OCI-M2 (cell line): ENCODE measurements around the gene TCFL5.

Experiments
- DNase-seq: peaks from one replicate; lab custom pipeline; 2025; ENCODE audit not compliant: unreplicated experiment; lab: John Stamatoyannopoulos, UW

TCFL5 gene

DNA sequence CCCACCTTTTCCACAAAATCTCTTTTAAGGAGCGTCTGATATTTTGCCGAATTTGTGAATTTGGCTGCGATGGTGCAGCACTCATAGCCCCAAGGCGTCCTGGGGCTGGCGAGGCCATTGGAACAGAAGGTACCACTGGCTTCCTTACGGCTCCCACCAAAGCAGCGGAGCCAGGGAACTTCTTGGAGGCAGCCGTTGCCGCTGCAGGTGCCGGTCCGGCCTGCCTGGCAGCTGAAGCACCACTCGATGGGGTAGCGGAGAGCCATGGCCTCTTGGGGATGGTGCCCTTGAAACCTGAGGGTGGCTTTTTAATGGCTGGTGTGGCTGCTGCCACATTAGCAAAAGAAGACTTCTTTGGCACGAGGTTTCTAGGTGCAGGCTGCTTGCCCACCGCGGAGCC is 34.9 kb upstream of the TCFL5 start:
- no peak for DNase-seq

DNA sequence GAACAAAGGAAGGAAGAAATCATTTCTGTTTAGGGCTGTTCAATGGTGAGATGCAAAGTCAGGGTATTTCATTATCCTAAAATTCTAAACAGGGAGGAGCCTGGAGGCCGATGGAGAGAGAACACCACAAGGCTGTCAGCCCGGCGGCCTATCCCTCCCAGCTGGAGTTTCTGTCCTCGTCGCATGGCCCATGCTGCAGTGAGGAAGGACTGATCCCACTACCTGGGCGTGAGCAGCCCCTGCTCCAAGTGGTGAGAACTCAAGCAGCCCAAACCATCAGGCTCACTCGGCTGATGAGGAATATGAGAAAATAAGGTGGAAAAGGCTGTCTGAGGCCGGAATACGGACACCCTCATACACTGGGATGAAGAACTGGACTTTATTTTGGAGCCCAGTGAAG is 33.9 kb upstream of the TCFL5 start:
- no peak for DNase-seq

DNA sequence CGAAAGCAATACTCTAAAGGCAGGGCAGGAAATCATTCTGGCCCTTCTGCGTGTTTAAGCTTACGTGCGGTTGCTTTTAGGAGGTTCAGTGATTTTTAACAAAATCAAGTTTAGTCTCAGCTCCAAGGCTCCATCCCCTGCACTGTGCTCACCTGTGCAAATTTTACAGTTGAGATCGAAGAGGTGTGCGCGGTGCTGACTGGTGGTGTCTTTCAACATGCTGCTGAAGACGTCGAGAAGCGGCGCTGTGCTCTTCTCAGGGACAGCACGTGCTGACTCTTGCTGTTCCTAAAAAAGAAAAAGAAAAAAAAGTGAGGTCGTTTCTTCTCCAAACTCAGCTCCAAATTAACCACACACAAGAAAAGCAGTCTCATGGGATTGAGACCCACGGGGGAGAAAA is 32.6 kb upstream of the TCFL5 start:
- no peak for DNase-seq

DNA sequence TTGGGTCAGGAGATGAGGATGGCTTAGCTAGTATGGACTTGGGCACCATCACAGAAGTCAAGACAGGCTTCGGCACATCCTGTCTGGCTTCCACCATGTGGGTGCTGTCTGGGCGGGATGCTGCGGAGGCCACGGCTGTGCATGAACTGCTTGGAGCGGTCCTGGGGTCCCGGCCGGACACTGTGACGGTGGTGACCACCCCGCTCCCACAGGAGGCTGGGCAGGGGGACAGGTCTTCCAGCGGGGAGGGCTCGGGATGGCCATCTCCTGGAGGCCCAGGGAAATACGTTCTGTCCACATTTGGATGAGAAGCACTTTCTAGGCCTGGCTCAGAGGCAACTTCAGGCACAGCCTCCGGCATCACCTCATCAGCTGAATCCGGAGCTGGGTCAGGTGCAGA is 32.1 kb upstream of the TCFL5 start:
- DNase-seq, result no peak

DNA sequence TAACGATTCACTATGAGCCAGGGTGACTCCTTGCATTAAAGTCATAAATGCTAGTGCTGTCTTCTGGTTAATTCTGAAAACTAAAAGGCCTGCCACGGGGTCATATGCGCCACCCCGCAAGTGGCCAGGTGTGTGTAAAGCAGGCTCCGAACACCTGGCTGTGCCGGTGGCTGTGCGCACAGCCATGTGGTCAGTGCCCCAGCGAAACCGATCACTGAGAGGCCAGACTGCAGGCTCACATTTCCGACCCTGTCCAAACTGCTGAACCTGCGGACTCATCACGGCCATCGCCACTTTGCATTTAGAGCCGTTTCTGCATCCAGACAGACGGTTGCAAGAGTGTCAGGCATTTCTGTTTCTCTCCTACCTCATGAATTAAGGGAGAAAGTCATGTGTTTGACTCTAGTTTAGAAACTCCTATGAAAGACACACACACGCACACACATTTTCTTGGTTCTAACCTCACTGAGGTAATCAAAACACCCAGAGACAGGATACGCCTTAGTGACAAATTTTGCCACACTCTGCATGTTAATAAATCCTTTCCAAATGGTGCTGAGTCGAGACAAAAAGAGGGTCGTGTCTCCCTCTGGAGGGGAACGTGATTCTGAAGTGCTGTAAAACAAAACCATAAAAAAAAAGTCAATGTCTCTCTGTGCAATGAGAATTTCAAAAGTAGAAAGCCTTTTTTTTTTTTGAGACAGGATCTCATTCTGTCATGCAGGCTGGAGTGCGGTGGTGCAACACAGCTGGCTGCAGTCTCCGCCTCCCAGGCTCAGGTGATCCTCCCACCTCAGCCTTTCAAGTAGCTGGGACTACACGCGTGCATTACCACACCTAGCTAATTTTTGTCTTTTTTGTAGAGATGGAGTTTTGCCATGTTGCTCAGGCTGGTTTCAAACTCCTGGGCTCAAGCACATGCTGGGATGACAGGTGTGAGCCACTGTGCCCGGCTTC is 31.0 kb upstream of the TCFL5 start:
- no peak for DNase-seq

DNA sequence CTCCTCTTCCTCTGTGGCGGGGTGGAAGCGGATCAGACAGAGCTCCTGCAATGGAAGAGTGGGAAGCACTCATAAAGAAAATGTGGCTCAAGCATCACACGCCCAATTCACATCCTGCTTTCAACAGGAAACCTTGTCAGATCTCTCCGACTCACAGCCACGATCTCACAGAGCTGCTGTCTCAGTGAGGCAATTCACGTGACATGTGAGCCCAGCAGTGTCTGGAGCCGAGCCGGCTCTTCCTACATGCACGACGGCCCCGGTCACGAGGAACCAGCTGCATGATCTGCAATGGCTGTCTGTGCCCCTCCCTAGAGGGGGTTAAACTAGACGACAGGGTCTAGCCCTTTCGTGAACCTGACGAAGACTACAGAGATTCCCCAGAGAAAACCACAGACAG is 29.5 kb upstream of the TCFL5 start:
- DNase-seq, result no peak

DNA sequence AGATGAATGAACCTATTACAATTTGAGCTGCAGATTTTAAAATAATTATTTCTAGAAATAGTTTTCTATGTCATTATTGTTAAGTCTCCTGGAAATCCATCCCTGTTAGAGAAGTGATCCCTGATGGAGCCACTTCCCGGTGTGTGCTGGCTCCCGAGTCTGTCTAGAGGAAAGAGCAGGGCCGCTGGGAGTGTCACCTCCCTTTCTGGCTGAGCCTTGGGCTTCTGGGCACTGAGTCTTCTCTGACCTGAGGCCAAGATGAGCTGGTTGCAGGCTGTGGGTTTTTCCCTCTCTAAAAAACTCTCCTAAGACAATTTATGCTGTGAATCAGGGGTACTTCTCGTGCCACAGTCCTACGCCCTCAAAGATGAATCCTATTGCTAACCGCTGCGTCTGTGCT is 28.8 kb upstream of the TCFL5 start:
- DNase-seq, result no peak

DNA sequence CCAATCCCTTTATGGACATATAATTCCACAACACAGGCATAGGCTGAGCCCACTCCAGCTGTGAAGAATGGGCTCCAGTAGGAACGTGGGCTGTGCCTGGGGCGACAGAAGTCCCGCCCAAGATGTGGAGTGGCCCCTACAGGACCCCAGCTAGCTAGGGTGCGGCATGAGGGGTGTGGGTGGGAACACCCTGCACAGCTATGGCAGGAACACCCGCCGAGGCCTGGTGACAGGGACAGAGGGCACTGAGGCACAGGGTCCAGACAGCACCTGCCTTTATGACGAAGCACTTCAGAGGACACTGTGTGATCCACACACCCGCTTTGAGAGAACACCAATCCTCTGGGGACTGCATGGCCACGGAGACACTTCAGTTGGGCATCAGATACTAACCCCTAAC is 28.2 kb upstream of the TCFL5 start:
- DNase-seq, result no peak

DNA sequence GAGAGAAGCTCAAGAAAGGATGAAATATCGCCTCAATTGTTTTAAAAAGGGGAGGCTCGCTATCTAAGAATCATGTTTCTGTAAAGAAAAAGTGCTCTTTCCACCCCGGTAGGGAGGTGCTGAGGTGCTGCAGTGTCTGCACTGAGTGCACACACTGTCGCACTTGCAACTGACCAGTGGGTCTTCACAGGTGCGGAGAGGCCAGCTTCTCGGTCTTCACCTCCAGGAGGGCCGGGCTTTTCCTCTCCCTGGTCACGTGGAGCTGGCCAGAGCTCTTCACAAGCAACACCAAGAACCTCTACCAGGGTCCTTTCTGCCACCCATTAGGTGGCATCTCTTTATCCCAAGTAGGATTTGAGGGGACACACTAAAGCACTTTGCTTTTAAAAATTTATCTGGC is 27.8 kb upstream of the TCFL5 start:
- no peak for DNase-seq

DNA sequence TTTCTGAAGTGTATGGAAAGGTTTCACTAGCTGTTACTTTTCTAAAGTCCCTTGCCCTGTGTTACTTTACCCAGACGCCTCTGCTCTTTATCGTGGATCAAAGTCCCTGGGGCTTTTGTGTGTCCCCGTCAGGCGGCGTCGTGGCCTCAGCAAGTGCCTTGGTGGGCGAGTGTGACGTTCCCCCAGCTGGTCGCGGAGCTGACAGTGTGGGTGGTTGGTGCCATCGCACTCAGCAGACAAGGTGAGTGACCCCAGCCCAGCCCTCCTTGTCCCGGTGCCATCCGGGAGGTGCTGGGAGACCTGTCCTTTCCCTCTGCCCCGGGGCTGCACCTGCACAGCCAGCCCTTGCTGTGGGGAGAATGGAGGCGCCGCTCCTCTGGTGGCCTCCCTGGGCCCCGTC is 27.3 kb upstream of the TCFL5 start:
- DNase-seq, result no peak

DNA sequence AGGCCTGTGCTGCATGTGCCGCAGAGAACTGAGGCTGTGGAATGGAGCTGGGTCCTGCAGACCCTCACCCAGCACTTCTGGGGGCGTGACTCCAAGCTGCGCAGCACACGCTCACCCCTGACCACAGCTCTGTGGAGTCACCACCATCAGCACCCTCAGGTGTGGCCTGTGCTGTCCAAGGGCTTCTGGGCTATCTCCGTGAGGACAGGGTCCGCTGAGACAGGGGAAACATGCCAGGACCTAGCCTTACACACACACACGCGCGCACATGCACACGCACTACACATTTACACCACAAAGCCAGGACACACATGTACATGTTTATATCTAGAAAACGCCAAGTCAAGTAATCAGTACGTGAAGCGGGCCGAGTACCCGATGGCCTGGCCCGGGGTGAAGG is 26.8 kb upstream of the TCFL5 start:
- DNase-seq, result no peak

DNA sequence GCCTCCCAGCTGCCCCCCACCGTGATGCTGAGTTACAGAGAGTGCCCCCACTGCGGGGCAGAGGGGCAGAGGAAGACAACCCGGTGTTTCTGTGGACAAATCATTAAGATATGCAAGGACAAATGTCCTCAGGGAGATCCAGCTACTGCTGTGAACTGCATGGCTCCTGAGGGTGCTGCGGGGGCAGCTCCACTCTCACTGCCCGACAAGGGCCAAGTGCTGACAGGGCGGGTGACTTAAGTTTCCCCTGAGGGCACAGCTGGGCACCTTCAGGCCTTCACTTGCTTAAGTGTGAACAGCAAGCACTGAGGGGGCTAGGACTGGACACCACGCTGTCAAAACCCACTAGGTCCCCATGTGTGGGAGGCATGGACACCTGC is 26.2 kb upstream of the TCFL5 start:
- no peak for DNase-seq

DNA sequence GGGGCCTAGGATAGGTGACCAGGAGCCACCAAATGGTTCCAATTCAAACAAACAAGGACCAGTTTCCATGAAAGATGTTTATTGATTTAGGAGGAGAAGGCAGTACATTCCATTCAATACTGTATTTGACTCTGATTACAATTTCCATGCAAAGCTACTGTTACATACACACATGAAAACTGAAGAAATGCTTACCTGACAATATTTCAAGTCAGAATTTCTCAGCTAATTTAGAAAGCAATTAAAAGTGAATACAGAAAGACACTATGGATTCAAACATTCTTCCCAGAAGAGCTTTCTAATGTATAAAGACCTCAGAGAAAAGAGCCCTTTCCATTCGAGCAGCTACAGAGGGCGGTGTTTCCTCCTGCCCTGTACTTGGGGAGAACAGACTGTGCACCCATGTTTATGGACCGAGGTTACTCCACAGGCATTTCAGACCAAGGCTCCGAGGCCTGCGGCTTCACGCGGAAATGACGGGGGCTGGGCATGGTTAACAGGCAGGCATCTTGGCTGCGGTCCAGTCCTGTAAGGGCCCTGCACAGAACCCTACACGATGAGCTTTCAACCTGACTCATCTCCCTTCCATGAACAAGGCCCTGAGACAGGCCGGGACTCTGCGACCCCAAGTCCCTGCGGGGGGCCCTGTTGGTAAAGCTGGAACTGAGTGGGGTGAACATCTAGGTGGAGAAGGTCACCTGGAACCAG is 25.7 kb upstream of the TCFL5 start:
- DNase-seq, result no peak

DNA sequence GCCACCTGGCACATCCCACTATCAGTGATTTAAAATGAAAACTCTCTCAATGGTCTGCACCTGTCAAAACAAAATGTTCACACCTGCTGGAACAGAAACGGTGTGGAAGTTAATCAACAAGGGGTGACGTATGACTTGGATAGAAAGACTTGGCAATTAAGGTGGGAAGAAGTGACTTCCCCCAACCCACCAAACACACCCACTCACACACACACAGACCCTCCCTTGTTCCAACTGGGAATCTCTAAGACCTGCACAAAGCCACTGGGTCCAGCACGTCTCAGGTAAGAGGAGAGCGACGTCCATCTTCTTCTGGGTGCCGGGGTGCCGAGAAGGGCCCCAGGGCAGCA is 25.1 kb upstream of the TCFL5 start:
- no peak for DNase-seq

DNA sequence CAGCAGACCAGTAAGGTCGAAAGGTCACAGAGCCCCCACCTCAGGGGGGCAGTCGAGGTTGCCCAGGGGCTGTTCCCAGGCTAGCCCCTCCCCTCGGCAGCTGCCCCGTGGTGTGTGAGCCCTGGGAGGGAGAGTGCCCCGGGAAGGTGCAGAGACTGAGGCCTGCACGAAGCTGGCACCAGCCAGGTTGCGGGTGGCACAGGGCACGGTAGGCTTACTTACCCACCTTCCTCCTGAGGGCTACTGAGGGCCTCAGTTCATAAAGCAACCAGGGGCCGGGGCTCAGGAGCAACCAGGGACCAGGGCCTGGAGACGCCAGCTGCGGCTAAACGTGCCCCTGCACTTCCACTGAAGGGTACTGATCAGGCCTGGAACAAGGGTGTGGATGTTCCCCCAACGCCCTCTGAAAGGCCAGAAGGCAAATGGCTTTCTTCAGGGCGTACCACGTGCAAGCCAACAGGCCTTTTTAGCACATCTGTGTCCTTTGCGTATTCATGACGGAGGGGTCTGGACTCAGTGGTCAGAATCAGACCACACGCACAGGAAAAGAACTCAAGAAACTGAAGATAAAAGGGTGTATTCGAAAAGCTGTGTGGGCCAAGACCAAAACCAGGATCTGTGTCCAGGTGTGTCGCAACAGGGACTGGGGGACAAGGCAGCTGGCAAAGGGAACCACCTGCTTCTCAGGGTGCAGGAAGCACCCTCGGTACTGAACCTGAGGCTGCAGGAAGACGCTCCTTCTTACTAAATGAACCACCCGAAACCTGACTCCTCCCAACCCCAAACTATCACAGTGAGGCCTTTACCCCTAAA is 24.5 kb upstream of the TCFL5 start:
- no peak for DNase-seq

DNA sequence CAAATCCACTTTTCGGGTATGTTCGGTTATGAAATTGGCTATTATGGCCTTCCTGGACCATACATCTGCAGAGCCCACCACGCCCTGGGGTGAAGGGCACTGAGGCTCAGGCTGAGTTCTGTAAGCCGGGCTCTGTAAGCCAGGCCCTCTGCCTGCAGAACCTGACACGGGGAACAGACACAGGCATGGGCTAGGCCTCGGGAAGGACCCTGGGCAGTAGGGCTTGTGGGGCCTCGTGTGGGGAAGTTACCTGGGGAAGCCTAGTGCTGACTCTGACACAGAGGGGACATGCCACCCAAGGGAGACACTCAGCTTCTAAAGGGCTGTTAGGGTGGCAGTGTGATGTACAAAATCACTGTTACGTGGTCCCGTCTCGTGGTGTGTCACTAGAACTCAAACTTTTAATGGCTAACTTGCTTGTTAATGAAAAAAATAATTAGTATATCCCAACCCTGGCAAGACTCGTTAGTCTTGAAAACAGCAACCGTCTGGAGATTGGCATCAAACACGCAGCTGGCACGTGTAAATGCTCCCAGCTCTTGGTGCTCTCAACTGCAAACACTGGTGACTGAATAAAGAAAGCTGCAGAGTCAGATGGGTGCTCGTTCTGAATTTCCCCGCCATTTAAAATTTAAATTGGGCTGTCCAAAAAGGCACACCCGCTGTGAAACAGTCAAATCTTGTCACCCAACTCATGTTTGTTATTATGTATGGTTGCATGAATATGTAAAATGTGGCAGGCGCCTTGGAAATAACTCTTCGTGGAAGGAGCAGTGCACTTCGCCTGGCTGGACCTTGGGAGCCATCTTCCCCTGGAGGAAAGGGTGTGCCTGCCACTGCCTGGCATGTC is 23.6 kb upstream of the TCFL5 start:
- DNase-seq, result no peak

DNA sequence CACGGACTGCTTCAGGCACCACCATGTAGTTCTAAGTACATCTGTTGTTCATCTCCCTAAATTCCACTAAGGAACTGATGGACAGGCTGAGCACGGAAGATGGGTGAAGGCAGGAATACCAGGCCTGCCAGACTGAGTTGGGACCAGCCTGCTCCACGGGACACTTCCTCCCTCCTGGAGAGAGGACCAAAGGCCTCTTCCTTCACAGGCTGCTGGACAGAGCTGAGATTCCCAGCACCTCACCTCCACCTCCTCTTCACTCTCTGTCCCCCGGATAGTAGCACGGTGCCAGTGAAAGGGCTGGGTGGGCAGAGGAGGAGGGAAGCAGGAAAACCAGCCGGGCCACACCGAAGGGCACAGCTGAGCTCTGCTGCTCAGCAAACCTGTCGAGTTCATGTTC is 22.9 kb upstream of the TCFL5 start:
- DNase-seq, result no peak

DNA sequence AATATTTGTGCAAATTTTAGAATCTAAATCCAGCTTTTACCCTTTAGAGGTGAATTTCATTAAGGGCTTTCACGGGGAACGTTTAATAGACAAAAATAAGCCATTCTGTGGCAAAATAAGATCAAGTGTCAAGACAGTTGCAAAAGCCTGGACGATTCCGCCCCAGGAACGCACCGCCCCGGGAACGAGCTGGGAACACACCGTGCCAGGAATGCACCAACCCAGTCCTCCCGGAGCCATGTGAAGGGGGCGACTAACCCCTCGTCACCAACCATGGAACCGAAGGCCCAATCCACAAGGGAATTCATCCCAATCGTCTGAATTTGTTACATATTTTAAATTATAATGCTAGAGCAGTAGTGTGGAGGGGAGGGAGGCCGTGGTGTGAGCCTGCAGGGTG is 20.8 kb upstream of the TCFL5 start:
- no peak for DNase-seq

DNA sequence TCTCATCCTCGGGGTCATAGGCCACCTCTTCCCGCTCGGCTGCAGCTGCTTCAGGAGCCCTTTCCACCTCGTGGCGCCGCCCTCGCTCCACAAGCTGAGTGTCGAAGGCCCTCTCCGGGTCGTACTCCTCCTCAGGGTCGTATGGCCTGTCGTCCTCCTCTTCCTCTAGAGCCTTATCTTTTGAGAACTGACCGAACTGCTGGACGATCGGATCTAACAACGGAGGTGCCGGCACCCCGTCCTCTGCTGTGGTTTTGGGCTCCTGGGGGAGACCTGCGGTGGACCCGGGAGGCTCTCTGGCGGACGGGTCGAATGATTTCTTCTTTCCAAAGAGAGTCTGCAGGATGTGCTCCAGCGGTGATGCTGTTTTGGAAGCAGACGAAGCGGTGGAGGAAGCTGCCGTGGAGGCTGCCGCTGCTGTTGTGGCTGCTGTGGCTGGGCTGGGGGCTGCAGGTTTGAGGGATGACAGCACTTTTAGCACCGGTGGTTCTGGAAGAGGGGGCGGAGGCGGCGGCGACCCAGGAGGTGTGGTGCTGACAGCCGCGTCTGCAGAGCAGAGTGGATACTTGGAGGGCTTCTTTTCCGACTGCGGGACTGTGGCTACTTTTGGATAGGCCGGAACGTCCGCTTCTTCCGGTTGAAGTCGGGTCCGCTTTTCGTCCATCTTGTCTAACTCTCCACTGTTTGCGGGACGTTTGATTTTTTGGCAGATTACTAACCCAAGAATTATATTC is 20.2 kb upstream of the TCFL5 start:
- DNase-seq, result no peak

DNA sequence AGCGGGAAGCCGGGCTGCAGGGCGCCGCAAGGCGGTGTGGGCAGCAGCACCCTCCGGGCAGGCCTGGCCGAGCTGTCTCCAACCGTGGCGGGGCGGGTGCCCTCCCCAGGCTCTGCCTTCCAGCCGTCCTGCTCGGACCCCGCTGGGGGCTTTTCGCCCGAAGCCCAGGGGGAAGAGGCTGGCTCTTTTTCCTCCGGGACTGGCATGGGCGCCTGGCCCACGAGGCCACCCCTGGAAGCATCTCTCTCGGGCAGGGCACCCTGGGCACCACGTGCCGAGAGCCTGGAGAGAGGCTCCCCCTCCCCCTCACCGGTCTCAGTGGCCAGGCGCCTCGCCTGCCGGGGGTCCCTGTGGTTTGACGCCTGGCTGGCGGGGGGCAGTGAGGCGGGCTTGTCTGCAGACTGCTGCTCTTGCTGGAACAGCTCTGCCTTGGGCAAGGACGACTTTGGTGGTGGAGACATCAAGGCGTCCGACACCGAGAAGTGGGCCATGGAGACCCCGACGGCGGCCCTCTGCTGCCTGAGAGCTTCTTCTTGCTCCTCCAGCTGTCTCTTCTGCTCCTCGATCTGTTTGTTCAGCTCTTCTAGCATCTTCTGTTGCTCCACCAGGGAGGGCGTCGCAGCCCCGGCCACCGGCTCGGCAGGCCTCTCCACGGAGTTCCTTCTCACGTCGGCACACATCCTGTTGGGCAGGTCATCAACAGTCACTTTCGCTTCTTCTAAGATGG is 19.5 kb upstream of the TCFL5 start:
- DNase-seq, result no peak
